HG02981 (cell line): ENCODE data around the gene RBMS1.
"Not testable (repeated sequence)": the region's sequence is repeated elsewhere in the genome, so short reads cannot be mapped to it uniquely, and the experiment has no call there.

Source experiments
- ATAC-seq: cut with Tn5 transposase; IDR thresholded peaks from one replicate; pipeline ENCODE4 v1.9.1; 2021; ENCODE audit warnings: mild to moderate bottlenecking, moderate library complexity; ENCODE audit not compliant: unreplicated experiment

The RBMS1 gene

GRCh38 chr2:160440888-160441287, 52.7 kb downstream of the RBMS1 start:
- no peak for ATAC-seq

- not testable (repeated sequence) for ATAC-seq
Observed at GRCh38 chr2:160439038-160439437, 54.6 kb downstream of the RBMS1 start.

- no peak for ATAC-seq
Observed at GRCh38 chr2:160437273-160437672, 56.3 kb downstream of the RBMS1 start.

DNA sequence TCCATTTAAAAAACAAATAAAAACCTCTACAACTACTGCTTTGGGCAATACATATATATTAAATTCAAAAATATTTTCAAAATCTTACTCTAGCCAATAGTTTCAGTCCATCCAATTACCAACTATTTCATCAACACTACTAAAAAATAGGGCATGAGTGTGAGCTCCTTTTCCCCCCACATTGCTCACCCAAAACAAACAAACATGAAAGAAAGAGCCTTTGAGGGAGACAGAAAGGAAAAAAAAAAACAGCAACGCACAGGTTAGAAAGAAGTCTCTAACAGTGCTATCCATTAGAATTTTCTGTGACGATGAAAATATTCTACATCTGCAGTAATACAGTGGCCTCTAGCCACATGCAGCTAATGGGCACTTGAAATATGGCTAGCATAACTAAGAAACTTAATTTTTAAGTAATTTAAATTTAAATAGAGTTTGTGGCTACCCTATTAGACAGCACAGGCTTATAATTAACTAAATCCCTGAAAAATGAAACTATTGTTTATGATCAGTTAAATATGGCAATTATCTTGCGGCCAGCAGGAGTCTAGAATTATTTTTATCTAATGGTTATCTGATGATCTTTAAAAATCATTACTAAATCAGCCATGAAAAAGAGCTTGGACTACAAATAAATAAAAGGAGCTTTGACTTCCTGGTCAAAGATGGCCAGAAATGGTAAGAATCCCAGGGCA, 59.2 kb downstream of the RBMS1 start:
- no peak for ATAC-seq

DNA sequence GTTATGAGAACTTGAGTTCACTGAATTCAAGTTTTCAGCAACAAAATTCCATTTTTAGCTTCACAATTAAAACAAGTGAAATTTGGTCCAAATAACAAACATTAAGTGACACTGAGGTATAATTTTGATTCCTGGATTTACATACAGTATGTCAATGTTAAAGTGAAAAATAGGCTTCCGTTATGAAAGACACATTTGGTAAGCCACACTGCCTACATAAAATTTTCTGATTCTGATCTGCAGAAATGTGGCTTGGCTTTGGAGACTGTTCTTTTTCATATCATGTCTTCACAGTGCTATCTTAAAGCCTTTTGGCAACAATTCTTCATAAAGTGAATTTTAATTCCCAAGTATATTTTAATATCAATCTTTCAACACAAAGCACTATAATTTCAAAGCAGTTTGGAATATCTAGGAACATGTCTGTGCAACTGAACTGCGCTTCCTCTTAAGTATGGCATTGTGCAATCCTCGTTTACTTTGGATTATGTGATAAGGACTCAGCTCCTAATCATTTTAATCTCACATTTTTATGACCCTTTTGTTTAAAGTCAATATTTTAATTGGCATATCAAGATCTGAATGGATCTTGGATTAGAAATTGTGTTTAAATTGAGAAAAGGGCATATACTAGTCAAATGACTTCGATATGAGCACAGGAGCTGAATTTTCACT, 60.0 kb downstream of the RBMS1 start:
- no peak for ATAC-seq

- no peak for ATAC-seq
Observed at GRCh38 chr2:160432633-160433032, 61.0 kb downstream of the RBMS1 start.

DNA sequence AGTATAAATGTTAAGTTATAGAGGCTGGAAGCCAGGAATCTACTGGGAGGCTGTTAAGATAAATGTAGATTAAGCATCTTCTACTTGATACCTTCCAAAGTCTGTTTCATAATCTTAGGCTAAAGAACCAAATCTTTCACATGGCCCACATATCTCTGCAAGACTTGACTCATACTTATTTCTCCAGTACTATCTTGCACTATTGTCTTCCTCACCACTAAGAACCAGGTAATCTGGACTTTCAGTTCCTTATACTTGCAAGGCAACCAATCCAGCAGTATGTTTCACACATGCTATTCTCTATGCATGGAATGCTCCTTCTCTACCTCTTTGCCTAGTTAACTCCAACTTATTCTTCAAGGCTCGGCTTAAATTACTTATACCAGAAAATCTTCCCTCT, 62.2 kb downstream of the RBMS1 start:
- ATAC-seq, result peak; percentile 56

DNA sequence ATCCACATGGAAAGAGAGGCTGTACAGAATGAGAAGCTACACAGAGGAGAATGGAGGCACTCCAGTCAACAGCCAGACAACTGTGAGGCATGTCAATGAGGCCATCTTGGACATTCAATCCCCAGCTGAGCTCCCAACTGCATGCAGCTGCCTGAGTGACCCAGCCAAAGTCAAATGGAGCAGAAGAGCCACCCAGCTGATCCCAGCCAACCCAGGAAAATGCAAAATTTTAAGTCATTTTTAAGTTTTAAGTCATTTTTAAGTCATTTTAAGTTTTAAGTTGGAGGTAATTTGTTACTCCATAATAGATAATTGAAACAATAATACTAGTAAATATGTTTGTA, 63.6 kb downstream of the RBMS1 start:
- ATAC-seq, result no peak

DNA sequence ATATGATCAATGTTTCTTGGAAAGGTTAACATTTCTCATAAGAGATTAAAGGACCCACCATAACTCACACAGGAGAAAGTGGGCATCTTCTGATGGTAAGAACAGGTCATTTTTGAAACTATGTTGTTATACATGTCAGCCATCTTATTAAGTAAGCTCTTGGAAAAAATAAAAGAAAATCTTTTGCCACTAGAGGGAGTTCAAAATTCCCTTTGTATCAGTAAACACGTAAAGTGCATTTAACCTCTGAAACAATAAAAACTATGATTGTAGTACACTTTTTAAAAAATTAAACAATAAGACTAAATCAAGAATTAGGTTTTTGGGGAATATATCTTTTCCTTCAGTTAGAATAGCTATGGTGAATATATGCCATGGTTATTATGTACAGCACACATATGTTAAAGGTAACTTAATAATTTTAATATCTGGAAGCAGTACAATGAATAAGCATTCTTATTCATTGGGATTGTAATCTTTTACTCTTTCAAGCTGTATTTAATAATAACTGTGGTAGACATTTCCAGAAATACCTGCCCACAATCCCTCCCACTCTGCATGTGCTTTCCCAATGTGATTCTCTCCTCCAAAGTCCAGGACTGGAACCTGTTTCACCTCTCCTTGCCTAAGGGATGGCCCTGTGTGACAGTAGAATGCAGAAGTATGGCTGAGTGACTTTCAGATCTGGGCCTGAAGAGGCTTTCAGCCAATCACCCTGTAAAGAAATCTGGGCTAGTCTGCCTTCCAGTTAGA, 64.2 kb downstream of the RBMS1 start:
- no peak for ATAC-seq

DNA sequence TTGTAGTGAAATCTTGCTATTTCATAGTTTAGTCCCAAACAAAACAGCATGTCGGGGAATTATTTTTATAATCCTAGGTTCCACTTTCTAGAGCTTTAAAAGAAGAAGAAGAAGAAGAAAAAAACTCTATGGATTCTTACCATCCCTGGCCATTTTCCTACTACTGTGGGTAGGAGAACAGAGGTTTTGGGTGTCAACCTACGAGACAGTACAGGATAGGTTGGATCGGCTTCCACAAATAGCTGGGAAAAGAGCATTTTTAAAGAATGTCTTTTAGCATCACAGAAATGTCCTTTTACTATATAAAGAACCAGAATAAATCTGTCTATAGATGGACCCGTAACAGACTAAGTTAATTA, 65.2 kb downstream of the RBMS1 start:
- no peak for ATAC-seq

- peak; percentile 62 for ATAC-seq
Observed at GRCh38 chr2:160427629-160428404, 65.8 kb downstream of the RBMS1 start.

DNA sequence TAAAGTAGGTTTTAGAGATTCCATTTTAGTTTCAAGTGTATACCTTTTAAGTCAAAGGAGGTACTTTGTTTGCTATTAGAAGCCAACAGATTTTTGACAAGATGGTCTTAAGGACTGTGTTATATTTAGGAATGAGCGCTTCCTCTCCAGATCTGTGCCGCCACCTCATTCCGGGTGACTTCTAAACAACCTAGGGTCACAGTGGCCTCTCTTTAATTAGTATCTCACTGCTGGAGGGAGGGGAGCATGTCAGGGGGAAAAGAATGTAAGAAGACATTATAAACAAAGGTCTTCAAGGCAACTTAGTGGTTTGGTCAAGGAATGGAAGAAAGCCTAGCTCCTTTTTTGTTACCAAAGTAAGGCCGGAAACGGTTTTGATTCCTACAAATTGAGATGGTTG, 67.0 kb downstream of the RBMS1 start:
- ATAC-seq, result no peak

- no peak for ATAC-seq
Observed at GRCh38 chr2:160425434-160426151, 68.0 kb downstream of the RBMS1 start.

GRCh38 chr2:160423126-160423525, 70.5 kb downstream of the RBMS1 start:
- ATAC-seq, result no peak

- not testable (repeated sequence) for ATAC-seq
Observed at GRCh38 chr2:160421646-160422501, 71.7 kb downstream of the RBMS1 start.

- no peak for ATAC-seq
Observed at GRCh38 chr2:160420711-160421110, 72.9 kb downstream of the RBMS1 start.

- ATAC-seq, result no peak
Observed at GRCh38 chr2:160419776-160420505, 73.7 kb downstream of the RBMS1 start.

GRCh38 chr2:160418853-160419252, 74.8 kb downstream of the RBMS1 start:
- ATAC-seq, result no peak

- no peak for ATAC-seq
Observed at GRCh38 chr2:160418398-160418765, 75.2 kb downstream of the RBMS1 start.
